GM12878 (cell line): ENCODE data around the gene MTMR8. TPM values are rescaled to one million over a fixed set of nuclear protein-coding genes. Genes with fewer than 3 reads are reported as not detected.

ENCODE experiments used
- CREB1 ChIP-seq: IDR thresholded peaks from 2 replicates; pipeline ENCODE4 v1.6.1; 2012; ENCODE audit warnings: low read depth, mild to moderate bottlenecking, inconsistent platforms
- DPF2 ChIP-seq: fragments of 450-650 bp; IDR thresholded peaks from 2 replicates; pipeline ENCODE4 v1.6.1; 2017; ENCODE audit warnings: mild to moderate bottlenecking
- IKZF2 ChIP-seq, 2 experiments: fragments of 450-650 bp; IDR thresholded peaks; 2 replicates each; pipeline ENCODE4 v1.6.1; 2017; ENCODE audit warnings: mild to moderate bottlenecking in 2 of 2, moderate library complexity in 2 of 2
- POLR2AphosphoS5 ChIP-seq: IDR thresholded peaks from 2 replicates; pipeline ENCODE4 v1.6.1; 2011; ENCODE audit warnings: mild to moderate bottlenecking, low read length, inconsistent platforms
- TARDBP ChIP-seq: IDR thresholded peaks from 2 replicates; pipeline ENCODE4 v1.6.1; 2016; ENCODE audit warnings: borderline replicate concordance
- polyA plus RNA-seq, 11 experiments: library from polyadenylated mRNA; depleted of rRNA in 4 of 11; unstranded in 6 of 11; stranded (reverse) in 5 of 11; fragments of >200 nt; fragmentation: Nextera tagmentation in 4 of 11; fragmentation: Illumina TruSeq in 1 of 11; extraction: Ambion mirVana in 4 of 11; extraction: Trizol in 1 of 11; gene quantifications; 1 replicate in 1 of 11; 2 replicates in 10 of 11; pipeline versions ENCODE4 v1.2.1 to v1.2.3, GENCODE V29; 2011 to 2016; ENCODE audit warnings: inconsistent platforms in 2 of 11, missing spikeins in 2 of 11, low read depth in 1 of 11
- total RNA-seq, 4 experiments: library from RNA; depleted of rRNA in 3 of 4; stranded (reverse); fragments of >200 nt in 3 of 4; fragmentation: Illumina TruSeq in 1 of 4; extraction: Trizol in 1 of 4; gene quantifications; 2 replicates each; pipeline versions ENCODE4 v1.2.1 to v1.2.3, GENCODE V29; 2013 to 2021
- TF ChIP-seq, protein P1 (sequence below): fragments of 450-650 bp; formaldehyde crosslinking; IDR thresholded peaks from 2 replicates; pipeline ENCODE4 v1.4.0; 2022; ENCODE audit warnings: mild to moderate bottlenecking, moderate library complexity
- TF ChIP-seq, protein P2 (sequence below): IDR thresholded peaks from 2 replicates; pipeline ENCODE4 v1.6.1; 2012; ENCODE audit warnings: improper control_type of control experiment, low read depth, low read length; ENCODE audit not compliant: insufficient replicate concordance
- TF ChIP-seq, protein P3 (sequence below): fragments of 150-350 bp; IDR thresholded peaks from 2 replicates; pipeline ENCODE4 v1.6.1; 2014; ENCODE audit warnings: mild to moderate bottlenecking, low read depth, low read length

The MTMR8 gene
- total and polyA plus RNA-seq, 10 of the 15 experiments (the other 5 are each of a cell fraction or from before 2014, with no cell fraction given): 2.0 to 4.7 (median 3.6) TPM

GRCh38 chrX:64338296-64338695, 57.0 kb downstream of the MTMR8 start (continued):
- no peak for TF ChIP-seq IKZF2 (IDR thresholded peaks at IDR 0.05)
- TF ChIP-seq POLR2AphosphoS5: no peak
- TF ChIP-seq TARDBP: no peak
- TF ChIP-seq, protein P1, sequence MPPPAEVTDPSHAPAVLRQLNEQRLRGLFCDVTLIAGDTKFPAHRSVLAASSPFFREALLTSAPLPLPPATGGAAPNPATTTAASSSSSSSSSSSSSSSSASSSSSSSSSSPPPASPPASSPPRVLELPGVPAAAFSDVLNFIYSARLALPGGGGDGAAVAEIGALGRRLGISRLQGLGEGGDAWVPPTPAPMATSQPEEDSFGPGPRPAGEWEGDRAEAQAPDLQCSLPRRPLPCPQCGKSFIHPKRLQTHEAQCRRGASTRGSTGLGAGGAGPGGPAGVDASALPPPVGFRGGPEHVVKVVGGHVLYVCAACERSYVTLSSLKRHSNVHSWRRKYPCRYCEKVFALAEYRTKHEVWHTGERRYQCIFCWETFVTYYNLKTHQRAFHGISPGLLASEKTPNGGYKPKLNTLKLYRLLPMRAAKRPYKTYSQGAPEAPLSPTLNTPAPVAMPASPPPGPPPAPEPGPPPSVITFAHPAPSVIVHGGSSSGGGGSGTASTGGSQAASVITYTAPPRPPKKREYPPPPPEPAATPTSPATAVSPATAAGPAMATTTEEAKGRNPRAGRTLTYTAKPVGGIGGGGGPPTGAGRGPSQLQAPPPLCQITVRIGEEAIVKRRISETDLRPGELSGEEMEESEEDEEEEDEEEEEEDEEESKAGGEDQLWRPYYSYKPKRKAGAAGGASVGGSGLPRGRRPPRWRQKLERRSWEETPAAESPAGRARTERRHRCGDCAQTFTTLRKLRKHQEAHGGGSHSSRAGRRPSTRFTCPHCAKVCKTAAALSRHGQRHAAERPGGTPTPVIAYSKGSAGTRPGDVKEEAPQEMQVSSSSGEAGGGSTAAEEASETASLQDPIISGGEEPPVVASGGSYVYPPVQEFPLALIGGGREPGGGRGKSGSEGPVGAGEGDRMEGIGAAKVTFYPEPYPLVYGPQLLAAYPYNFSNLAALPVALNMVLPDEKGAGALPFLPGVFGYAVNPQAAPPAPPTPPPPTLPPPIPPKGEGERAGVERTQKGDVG (CRISPR knock-in tag): no peak
- no peak for TF ChIP-seq DPF2
- TF ChIP-seq, protein P2, sequence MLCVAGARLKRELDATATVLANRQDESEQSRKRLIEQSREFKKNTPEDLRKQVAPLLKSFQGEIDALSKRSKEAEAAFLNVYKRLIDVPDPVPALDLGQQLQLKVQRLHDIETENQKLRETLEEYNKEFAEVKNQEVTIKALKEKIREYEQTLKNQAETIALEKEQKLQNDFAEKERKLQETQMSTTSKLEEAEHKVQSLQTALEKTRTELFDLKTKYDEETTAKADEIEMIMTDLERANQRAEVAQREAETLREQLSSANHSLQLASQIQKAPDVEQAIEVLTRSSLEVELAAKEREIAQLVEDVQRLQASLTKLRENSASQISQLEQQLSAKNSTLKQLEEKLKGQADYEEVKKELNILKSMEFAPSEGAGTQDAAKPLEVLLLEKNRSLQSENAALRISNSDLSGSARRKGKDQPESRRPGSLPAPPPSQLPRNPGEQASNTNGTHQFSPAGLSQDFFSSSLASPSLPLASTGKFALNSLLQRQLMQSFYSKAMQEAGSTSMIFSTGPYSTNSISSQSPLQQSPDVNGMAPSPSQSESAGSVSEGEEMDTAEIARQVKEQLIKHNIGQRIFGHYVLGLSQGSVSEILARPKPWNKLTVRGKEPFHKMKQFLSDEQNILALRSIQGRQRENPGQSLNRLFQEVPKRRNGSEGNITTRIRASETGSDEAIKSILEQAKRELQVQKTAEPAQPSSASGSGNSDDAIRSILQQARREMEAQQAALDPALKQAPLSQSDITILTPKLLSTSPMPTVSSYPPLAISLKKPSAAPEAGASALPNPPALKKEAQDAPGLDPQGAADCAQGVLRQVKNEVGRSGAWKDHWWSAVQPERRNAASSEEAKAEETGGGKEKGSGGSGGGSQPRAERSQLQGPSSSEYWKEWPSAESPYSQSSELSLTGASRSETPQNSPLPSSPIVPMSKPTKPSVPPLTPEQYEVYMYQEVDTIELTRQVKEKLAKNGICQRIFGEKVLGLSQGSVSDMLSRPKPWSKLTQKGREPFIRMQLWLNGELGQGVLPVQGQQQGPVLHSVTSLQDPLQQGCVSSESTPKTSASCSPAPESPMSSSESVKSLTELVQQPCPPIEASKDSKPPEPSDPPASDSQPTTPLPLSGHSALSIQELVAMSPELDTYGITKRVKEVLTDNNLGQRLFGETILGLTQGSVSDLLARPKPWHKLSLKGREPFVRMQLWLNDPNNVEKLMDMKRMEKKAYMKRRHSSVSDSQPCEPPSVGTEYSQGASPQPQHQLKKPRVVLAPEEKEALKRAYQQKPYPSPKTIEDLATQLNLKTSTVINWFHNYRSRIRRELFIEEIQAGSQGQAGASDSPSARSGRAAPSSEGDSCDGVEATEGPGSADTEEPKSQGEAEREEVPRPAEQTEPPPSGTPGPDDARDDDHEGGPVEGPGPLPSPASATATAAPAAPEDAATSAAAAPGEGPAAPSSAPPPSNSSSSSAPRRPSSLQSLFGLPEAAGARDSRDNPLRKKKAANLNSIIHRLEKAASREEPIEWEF: no peak
- TF ChIP-seq, protein P3, sequence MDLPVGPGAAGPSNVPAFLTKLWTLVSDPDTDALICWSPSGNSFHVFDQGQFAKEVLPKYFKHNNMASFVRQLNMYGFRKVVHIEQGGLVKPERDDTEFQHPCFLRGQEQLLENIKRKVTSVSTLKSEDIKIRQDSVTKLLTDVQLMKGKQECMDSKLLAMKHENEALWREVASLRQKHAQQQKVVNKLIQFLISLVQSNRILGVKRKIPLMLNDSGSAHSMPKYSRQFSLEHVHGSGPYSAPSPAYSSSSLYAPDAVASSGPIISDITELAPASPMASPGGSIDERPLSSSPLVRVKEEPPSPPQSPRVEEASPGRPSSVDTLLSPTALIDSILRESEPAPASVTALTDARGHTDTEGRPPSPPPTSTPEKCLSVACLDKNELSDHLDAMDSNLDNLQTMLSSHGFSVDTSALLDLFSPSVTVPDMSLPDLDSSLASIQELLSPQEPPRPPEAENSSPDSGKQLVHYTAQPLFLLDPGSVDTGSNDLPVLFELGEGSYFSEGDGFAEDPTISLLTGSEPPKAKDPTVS: no peak
- TF ChIP-seq CREB1: no peak
